ENCODE data around the gene CST5. TPM values are rescaled to one million over a fixed set of nuclear protein-coding genes. Genes with fewer than 3 reads are reported as not detected.

The CST5 gene, protein sequence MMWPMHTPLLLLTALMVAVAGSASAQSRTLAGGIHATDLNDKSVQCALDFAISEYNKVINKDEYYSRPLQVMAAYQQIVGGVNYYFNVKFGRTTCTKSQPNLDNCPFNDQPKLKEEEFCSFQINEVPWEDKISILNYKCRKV
- total RNA-seq (under 1 TPM in 1 of 2 donors, not detected in 1; 0.37 TPM), polyA plus RNA-seq (under 1 TPM; 0.55 to 0.65 TPM)
- long read RNA-seq, donor 1: 0 reads
- long read RNA-seq, donor 2: 0 reads
- long read RNA-seq, donor 3: 0 reads
- long read RNA-seq, donor 4: 0 reads
- long read RNA-seq, donor 5: 0 reads

DNA sequence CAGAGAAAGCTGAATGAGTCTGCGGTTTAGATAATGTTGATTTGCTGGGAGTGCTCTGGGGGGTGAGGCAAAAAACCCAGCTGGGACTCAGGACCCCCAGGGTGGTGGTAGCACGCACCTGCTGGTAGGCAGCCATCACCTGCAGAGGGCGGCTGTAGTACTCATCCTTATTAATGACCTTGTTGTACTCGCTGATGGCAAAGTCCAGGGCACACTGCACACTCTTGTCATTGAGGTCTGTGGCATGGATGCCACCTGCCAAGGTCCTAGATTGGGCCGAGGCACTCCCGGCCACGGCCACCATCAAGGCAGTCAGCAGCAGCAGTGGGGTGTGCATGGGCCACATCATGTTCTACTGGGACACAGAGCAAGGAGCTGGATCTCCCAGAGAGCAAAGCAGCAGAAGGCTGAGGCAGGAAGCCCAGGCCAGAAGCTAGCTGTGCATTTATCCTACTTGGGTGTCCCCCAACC is at the start of gene CST5:
CST5 (minus strand) TSS at position 421 of the 471 bp plus-strand sequence; CDS start at position 349, 72 bp downstream.
- Histone ChIP-seq H3K36me3 (ENCODE audit: control insufficient read depth in 4 of 4, insufficient read depth in 4 of 4, low read length in 4 of 4) (no peaks in the 10 kb centered on the region), H3K4me1 (ENCODE audit: control insufficient read depth in 5 of 5, insufficient read depth in 5 of 5, low read length in 5 of 5) (peaks cover 0 to 11% (median 6%) of the 10 kb centered on the region in 5 donors), H3K9ac (ENCODE audit: insufficient read depth in 1 of 2, low read length in 2 of 2) (no peak within 1 kb of the TSS), H3K27ac (ENCODE audit: low read depth in 1 of 2, low read length in 1 of 2) (no peak within 1 kb of the TSS), H3K4me3 (no peak within 1 kb of the TSS), H3K27me3 (ENCODE audit: control insufficient read depth in 3 of 3, insufficient read depth in 3 of 3, low read length in 2 of 3) (no peaks in the 10 kb centered on the region), H3K9me3 (ENCODE audit: control insufficient read depth in 4 of 4, insufficient read depth in 3 of 4, low read length in 3 of 4) (no peaks in the 10 kb centered on the region)
- no peak for DNase-seq
- no peak for ATAC-seq (ENCODE audit: insufficient read depth, low FRiP score)
- TF ChIP-seq, protein P1, sequence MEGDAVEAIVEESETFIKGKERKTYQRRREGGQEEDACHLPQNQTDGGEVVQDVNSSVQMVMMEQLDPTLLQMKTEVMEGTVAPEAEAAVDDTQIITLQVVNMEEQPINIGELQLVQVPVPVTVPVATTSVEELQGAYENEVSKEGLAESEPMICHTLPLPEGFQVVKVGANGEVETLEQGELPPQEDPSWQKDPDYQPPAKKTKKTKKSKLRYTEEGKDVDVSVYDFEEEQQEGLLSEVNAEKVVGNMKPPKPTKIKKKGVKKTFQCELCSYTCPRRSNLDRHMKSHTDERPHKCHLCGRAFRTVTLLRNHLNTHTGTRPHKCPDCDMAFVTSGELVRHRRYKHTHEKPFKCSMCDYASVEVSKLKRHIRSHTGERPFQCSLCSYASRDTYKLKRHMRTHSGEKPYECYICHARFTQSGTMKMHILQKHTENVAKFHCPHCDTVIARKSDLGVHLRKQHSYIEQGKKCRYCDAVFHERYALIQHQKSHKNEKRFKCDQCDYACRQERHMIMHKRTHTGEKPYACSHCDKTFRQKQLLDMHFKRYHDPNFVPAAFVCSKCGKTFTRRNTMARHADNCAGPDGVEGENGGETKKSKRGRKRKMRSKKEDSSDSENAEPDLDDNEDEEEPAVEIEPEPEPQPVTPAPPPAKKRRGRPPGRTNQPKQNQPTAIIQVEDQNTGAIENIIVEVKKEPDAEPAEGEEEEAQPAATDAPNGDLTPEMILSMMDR (IDR thresholded peaks at IDR 0.05; ENCODE audit: control extremely low read depth, extremely low read depth): no peak
- WGBS, 2 donors: 90 to 92% methylated on average over 7 of the region's 7 CpGs

DNA sequence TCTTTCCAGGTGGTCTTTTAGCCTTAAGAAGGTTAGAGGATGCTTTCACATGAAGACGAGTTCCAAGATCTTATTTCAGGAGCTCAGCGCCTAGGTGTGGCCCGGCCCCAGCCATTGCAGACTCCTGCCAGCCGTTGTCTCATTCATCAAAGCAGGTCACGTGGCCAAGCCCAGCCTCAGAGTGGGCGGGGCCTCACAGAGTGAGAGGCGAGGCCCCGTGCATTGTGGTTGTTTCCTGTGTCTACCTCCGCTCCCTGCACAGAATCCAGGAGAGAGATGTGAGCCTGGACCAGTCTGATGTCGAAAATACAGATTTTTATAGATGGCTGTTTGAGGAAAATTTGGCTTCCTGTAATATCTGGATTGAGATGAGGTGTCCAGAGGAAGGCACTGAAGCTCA is 49.2 kb upstream of the CST5 start:
- Histone ChIP-seq H3K27ac (ENCODE audit: low read depth in 1 of 2, low read length in 1 of 2) (no peak overlapping the region), H3K9me3 (ENCODE audit: control insufficient read depth in 4 of 4, insufficient read depth in 3 of 4, low read length in 3 of 4) (no peaks in the 10 kb centered on the region), H3K36me3 (ENCODE audit: control insufficient read depth in 4 of 4, insufficient read depth in 4 of 4, low read length in 4 of 4) (no peaks in the 10 kb centered on the region), H3K4me3 (no peak overlapping the region), H3K4me1 (ENCODE audit: control insufficient read depth in 5 of 5, insufficient read depth in 5 of 5, low read length in 5 of 5) (no peaks in the 10 kb centered on the region), H3K27me3 (ENCODE audit: control insufficient read depth in 3 of 3, insufficient read depth in 3 of 3, low read length in 2 of 3) (no peaks in the 10 kb centered on the region), H3K9ac (ENCODE audit: insufficient read depth in 1 of 2, low read length in 2 of 2) (no peak overlapping the region)
- WGBS, 2 donors: 63 to 73% methylated on average over 10 of the region's 10 CpGs
- TF ChIP-seq, protein P1 (IDR thresholded peaks at IDR 0.05; ENCODE audit: control extremely low read depth, extremely low read depth): no peak
- no peak for DNase-seq
- no peak for ATAC-seq (ENCODE audit: insufficient read depth, low FRiP score)

DNA sequence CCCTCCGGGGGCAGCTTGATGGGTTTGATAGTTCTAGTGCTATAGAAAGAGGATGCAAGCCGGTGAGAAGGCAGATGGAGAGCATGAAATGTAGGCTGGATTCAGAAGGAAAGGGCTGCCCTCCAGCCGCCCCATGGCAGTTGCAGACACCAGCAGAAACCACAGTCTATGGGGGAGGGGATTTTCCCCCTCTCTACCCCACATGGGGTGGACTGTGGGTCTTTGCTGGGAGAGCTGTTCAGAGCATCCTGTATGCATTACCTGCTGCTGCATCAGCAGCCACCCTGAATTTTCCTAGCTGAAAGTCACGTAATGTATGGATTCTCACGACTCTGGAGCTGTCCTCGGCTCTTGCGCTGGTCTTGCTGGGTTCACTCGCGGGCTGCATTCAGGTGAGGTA is 48.8 kb upstream of the CST5 start:
- no peak overlapping the region for H3K4me3 ChIP-seq
- TF ChIP-seq, protein P1 (IDR thresholded peaks at IDR 0.05; ENCODE audit: control extremely low read depth, extremely low read depth): no peak
- no peaks in the 10 kb centered on the region for H3K4me1 ChIP-seq (ENCODE audit: control insufficient read depth in 5 of 5, insufficient read depth in 5 of 5, low read length in 5 of 5)
- no peaks in the 10 kb centered on the region for H3K27me3 ChIP-seq (ENCODE audit: control insufficient read depth in 3 of 3, insufficient read depth in 3 of 3, low read length in 2 of 3)
- 88 to 90% methylated on average over 9 of the region's 9 CpGs for WGBS, 2 donors
- DNase-seq (no peak), ATAC-seq (ENCODE audit: insufficient read depth, low FRiP score) (no peak)
- H3K36me3 ChIP-seq (ENCODE audit: control insufficient read depth in 4 of 4, insufficient read depth in 4 of 4, low read length in 4 of 4): no peaks in the 10 kb centered on the region
- no peak overlapping the region for H3K9ac ChIP-seq (ENCODE audit: insufficient read depth in 1 of 2, low read length in 2 of 2)
- no peaks in the 10 kb centered on the region for H3K9me3 ChIP-seq (ENCODE audit: control insufficient read depth in 4 of 4, insufficient read depth in 3 of 4, low read length in 3 of 4)
- no peak overlapping the region for H3K27ac ChIP-seq (ENCODE audit: low read depth in 1 of 2, low read length in 1 of 2)
